HCT116 (cell line): ENCODE data around the gene ZBTB3. TPM values are rescaled to one million over a fixed set of nuclear protein-coding genes. Genes with fewer than 3 reads are reported as not detected.

ENCODE experiments used
- ATAC-seq: fragments of 200-7000 bp; cut with Tn5 transposase; 2 replicates; pipeline ENCODE4 v1.9.1; 2020; ENCODE audit warnings: mild to moderate bottlenecking, moderate library complexity
- BruUV-seq: library from RNA; stranded (reverse); fragments of 400-500 nt; replicated peaks from 2 replicates; lab custom pipeline; 2021; lab: Mats Ljungman, UMichigan
- CTCF ChIA-PET: fragments of 300-600 bp; sonication (Branson Sonifier 250); formaldehyde crosslinking; loops from one replicate; lab custom pipeline; 2021; ENCODE audit warnings: antibody characterized with exemption; lab: Charles Lee
- POLR2A ChIA-PET: fragments of 300-600, 350-600 bp; sonication (Branson Sonifier 250); formaldehyde crosslinking; loops from one replicate; lab custom pipeline; 2021; ENCODE audit warnings: antibody characterized with exemption; lab: Charles Lee
- RAD21 ChIA-PET, 2 experiments: fragments of 300-600 bp; sonication (Branson Sonifier 250); formaldehyde crosslinking; loops; one replicate each; lab custom pipeline; 2023; ENCODE audit warnings: low total read pairs in 2 of 2; ENCODE audit not compliant: uncharacterized antibody in 2 of 2, unreplicated experiment in 2 of 2, low non-redundant PET in 1 of 2; lab: Charles Lee
- DNase-seq: peaks from one replicate; pipeline ENCODE4 v3.0.0-alpha.2; 2010; ENCODE audit warnings: low read depth, low spot score
- H2AFZ ChIP-seq: fragments of 200-600 bp; shearing (Covaris generic), sonication (generic); 2 replicates; pipeline ENCODE4 v1.6.1; 2017; ENCODE audit warnings: low read depth, mixed run types, mixed read lengths, antibody characterized with exemption, low read length; ENCODE audit not compliant: poor library complexity, severe bottlenecking
- H3K27ac ChIP-seq: 2 replicates; pipeline ENCODE4 v1.5.1; 2012; ENCODE audit warnings: low read depth, low read length
- H3K27me3 ChIP-seq: fragments of 200-600 bp; sonication (generic); 2 replicates; pipeline ENCODE4 v1.6.1; 2016; ENCODE audit warnings: mixed run types, low read length, mixed read lengths; ENCODE audit not compliant: insufficient read depth
- H3K36me3 ChIP-seq, 2 experiments: fragments of 200-500 bp in 1 of 2; fragments of 200-600 bp in 1 of 2; sonication (Bioruptor generic) in 1 of 2; sonication (generic) in 1 of 2; 2 replicates each; pipeline versions ENCODE4 v1.5.1 to v1.6.1; 2014 to 2016; ENCODE audit warnings: low read length in 2 of 2, inconsistent platforms in 1 of 2, mixed read lengths in 1 of 2, mixed run types in 1 of 2; ENCODE audit not compliant: insufficient read depth in 2 of 2, control insufficient read depth in 1 of 2
- H3K4me1 ChIP-seq, 2 experiments: fragments of 200-600 bp in 1 of 2; sonication (generic) in 1 of 2; 2 replicates each; pipeline versions ENCODE4 v1.5.1 to v1.6.1; 2012 to 2017; ENCODE audit warnings: low read length in 2 of 2, inconsistent platforms in 1 of 2, mild to moderate bottlenecking in 1 of 2, mixed read lengths in 1 of 2, mixed run types in 1 of 2, moderate library complexity in 1 of 2; ENCODE audit not compliant: insufficient read depth in 2 of 2, control insufficient read depth in 1 of 2
- H3K4me2 ChIP-seq: fragments of 200-600 bp; sonication (generic); 2 replicates; pipeline ENCODE4 v1.6.1; 2017; ENCODE audit warnings: mixed run types, low read length, mixed read lengths
- H3K4me3 ChIP-seq, 2 experiments: fragments of 200-600 bp in 1 of 2; sonication (generic) in 1 of 2; replicated peaks in 1 of 2; 2 replicates each; pipeline ENCODE4 v1.5.1; 2011 to 2016; ENCODE audit warnings: low read length in 2 of 2, control low read depth in 1 of 2, low read depth in 1 of 2, mild to moderate bottlenecking in 1 of 2, mixed read lengths in 1 of 2, mixed run types in 1 of 2
- H3K79me2 ChIP-seq: fragments of 200-600 bp; sonication (generic); 2 replicates; pipeline ENCODE4 v1.6.1; 2017; ENCODE audit warnings: mild to moderate bottlenecking, mixed run types, low read length, moderate library complexity, mixed read lengths; ENCODE audit not compliant: insufficient read depth
- H3K9ac ChIP-seq: fragments of 200-600 bp; sonication (generic); 2 replicates; pipeline ENCODE4 v1.6.1; 2016; ENCODE audit warnings: low read length, mixed read lengths
- H3K9me2 ChIP-seq: fragments of 200-600 bp; sonication (generic), shearing (Covaris generic); 2 replicates; pipeline ENCODE4 v1.6.1; 2017; ENCODE audit warnings: mixed run types, mild to moderate bottlenecking, moderate library complexity; ENCODE audit not compliant: insufficient read depth
- H3K9me3 ChIP-seq, 2 experiments: fragments of 200-500 bp in 1 of 2; fragments of 200-600 bp in 1 of 2; sonication (Bioruptor generic) in 1 of 2; sonication (generic) in 1 of 2; 2 replicates each; pipeline ENCODE4 v1.6.1; 2014 to 2017; ENCODE audit warnings: low read length in 2 of 2, mixed read lengths in 2 of 2, inconsistent platforms in 1 of 2, low read depth in 1 of 2, mild to moderate bottlenecking in 1 of 2, mixed run types in 1 of 2, moderate library complexity in 1 of 2; ENCODE audit not compliant: control insufficient read depth in 1 of 2, insufficient read depth in 1 of 2
- H4K20me1 ChIP-seq: fragments of 200-600 bp; sonication (generic), shearing (Covaris generic); 2 replicates; pipeline ENCODE4 v1.6.1; 2017; ENCODE audit warnings: mixed run types, mild to moderate bottlenecking, moderate library complexity; ENCODE audit not compliant: insufficient read depth
- CEBPB ChIP-seq: IDR thresholded peaks from 2 replicates; pipeline ENCODE4 v1.6.1; 2012; ENCODE audit warnings: low read depth
- EGR1 ChIP-seq: IDR thresholded peaks from 2 replicates; pipeline ENCODE4 v1.6.1; 2012; ENCODE audit warnings: low read depth
- EZH2phosphoT487 ChIP-seq: fragments of 200-600 bp; IDR thresholded peaks from 2 replicates; pipeline ENCODE4 v1.6.1; 2018; ENCODE audit warnings: antibody characterized with exemption, borderline replicate concordance
- JUND ChIP-seq: IDR thresholded peaks from 2 replicates; pipeline ENCODE4 v1.6.1; 2012
- POLR2A ChIP-seq: IDR thresholded peaks from 2 replicates; pipeline ENCODE4 v1.7.0; 2011; ENCODE audit warnings: borderline replicate concordance; ENCODE audit not compliant: insufficient read depth, insufficient read length; ENCODE audit errors: extremely low read depth
- RAD21 ChIP-seq: IDR thresholded peaks from 2 replicates; pipeline ENCODE4 v1.6.1; 2012; ENCODE audit warnings: low read depth, mild to moderate bottlenecking
- SP1 ChIP-seq: IDR thresholded peaks from 2 replicates; pipeline ENCODE4 v1.6.1; 2012; ENCODE audit warnings: low read depth
- SRF ChIP-seq: IDR thresholded peaks from 2 replicates; pipeline ENCODE4 v1.6.1; 2012; ENCODE audit warnings: low read depth
- TCF7L2 ChIP-seq: IDR thresholded peaks from 2 replicates; pipeline ENCODE4 v1.7.0; 2011; ENCODE audit warnings: borderline replicate concordance, inconsistent platforms; ENCODE audit not compliant: insufficient read depth, insufficient read length; ENCODE audit errors: extremely low read depth
- YY1 ChIP-seq: IDR thresholded peaks from 2 replicates; pipeline ENCODE4 v1.6.1; 2011; ENCODE audit warnings: low read length, low read depth, moderate library complexity, mild to moderate bottlenecking; ENCODE audit not compliant: insufficient replicate concordance; ENCODE audit errors: extremely low read depth
- intact Hi-C: fragments of 100-400 bp; cut with micrococcal nuclease; formaldehyde crosslinking; loops from 2 replicates; pipeline ENCODE4 v1.10.0; 2022
- total RNA-seq: library from RNA; stranded (reverse); gene quantifications from one replicate; pipeline ENCODE4 v1.2.1, GENCODE V29; 2021; ENCODE audit not compliant: unreplicated experiment
- TF ChIP-seq, protein P1 (sequence below): IDR thresholded peaks from 2 replicates; pipeline ENCODE4 v1.6.1; 2012
- TF ChIP-seq, protein P2 (sequence below): IDR thresholded peaks from 2 replicates; pipeline ENCODE4 v1.6.1; 2011; ENCODE audit warnings: mild to moderate bottlenecking, low read length, moderate library complexity; ENCODE audit not compliant: insufficient replicate concordance; ENCODE audit errors: extremely low read depth
- TF ChIP-seq, protein P3 (sequence below): IDR thresholded peaks from 2 replicates; pipeline ENCODE4 v1.6.1; 2012; ENCODE audit warnings: low read depth

The ZBTB3 gene
- total RNA-seq, 1 experiment from 2014 or later = 11.3 TPM

DNA sequence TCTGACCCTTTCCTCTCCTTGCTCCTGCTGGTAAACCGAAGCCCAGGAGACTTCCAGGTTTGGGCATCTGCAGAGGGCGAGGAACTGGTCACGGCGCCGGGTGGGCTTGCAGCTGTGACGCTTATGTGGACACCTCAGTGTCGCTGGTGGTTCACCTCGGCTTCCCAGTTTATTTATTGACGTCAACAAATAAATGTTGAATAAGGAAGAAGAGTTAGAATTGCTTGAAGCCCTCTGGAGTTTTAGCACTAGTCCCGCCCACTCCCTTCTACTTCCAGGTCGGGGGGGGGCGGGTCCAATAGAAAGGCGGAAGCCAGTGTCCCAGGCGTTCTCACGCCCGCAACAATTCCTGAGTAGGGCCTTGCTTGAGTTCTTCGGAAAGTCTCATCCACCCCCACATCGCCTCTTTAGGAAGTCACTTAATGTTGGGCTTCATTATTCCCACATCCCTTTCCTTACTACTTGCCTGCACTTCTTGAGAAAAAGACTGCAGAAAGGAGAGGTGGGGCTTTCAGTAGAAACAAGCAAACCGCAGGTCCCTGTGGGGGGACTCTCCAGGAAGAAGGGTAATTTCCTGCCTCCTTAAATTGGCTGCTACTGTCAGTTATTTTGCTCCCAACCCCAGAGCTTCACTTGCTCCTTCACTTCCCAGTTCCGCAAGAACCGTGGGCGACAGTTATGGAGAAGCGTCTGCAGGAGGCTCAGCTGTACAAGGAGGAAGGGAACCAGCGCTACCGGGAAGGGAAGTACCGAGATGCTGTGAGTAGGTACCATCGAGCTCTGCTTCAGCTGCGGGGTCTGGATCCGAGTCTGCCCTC is 25.6 kb downstream of the ZBTB3 start, which contains the start of gene TTC9C (continued):
- TF ChIP-seq SRF (no peak; the same call in 1 of the 2 replicates), EZH2phosphoT487 (no peak), CEBPB (no peak), POLR2A (peak; percentile 84), RAD21 (no peak), TCF7L2 (no peak), YY1 (no peak), EGR1 (peak; percentile 81), JUND (no peak)
- TF ChIP-seq, protein P1, sequence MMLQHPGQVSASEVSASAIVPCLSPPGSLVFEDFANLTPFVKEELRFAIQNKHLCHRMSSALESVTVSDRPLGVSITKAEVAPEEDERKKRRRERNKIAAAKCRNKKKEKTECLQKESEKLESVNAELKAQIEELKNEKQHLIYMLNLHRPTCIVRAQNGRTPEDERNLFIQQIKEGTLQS = no peak
- TF ChIP-seq, protein P2, sequence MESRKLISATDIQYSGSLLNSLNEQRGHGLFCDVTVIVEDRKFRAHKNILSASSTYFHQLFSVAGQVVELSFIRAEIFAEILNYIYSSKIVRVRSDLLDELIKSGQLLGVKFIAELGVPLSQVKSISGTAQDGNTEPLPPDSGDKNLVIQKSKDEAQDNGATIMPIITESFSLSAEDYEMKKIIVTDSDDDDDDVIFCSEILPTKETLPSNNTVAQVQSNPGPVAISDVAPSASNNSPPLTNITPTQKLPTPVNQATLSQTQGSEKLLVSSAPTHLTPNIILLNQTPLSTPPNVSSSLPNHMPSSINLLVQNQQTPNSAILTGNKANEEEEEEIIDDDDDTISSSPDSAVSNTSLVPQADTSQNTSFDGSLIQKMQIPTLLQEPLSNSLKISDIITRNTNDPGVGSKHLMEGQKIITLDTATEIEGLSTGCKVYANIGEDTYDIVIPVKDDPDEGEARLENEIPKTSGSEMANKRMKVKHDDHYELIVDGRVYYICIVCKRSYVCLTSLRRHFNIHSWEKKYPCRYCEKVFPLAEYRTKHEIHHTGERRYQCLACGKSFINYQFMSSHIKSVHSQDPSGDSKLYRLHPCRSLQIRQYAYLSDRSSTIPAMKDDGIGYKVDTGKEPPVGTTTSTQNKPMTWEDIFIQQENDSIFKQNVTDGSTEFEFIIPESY = no peak

DNA sequence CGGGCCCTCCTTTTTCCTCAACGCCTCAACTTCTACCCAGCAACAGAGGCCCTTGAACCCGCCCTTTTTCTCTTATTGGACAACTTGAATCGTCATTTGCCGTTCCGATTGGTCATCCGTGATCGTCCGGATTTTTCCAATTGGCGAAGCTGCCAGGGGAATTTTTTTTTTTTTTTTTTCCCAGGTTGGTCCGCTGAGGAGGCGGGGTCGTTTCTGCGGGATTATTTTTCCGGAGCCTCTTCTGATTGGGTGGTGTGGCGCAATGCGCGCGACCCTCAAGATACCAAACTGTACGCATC is 26.1 kb downstream of the ZBTB3 start:
- Histone ChIP-seq H4K20me1 (peaks cover 8% of the 10 kb centered on the region; the same call in 1 of the 2 replicates), H3K36me3 (peaks cover 18 to 26% of the 10 kb centered on the region in 2 experiments), H3K9me3 (no peaks in the 10 kb centered on the region), H3K27me3 (no peaks in the 10 kb centered on the region), H3K4me2 (peak overlapping the region; percentile 100), H3K79me2 (peaks cover 73% of the 10 kb centered on the region), H3K9ac (peak overlapping the region; percentile 93), H3K27ac (peak overlapping the region; percentile 96), H3K4me1 (peaks cover 14 to 25% of the 10 kb centered on the region in 2 experiments), H3K9me2 (no peaks in the 10 kb centered on the region), H3K4me3 (peak overlapping the region; percentile 98 to 100), H2AFZ (peak overlapping the region; percentile 95)
- no peak for TF ChIP-seq RAD21
- TF ChIP-seq YY1 = peak; percentile 1
- TF ChIP-seq, protein P3, sequence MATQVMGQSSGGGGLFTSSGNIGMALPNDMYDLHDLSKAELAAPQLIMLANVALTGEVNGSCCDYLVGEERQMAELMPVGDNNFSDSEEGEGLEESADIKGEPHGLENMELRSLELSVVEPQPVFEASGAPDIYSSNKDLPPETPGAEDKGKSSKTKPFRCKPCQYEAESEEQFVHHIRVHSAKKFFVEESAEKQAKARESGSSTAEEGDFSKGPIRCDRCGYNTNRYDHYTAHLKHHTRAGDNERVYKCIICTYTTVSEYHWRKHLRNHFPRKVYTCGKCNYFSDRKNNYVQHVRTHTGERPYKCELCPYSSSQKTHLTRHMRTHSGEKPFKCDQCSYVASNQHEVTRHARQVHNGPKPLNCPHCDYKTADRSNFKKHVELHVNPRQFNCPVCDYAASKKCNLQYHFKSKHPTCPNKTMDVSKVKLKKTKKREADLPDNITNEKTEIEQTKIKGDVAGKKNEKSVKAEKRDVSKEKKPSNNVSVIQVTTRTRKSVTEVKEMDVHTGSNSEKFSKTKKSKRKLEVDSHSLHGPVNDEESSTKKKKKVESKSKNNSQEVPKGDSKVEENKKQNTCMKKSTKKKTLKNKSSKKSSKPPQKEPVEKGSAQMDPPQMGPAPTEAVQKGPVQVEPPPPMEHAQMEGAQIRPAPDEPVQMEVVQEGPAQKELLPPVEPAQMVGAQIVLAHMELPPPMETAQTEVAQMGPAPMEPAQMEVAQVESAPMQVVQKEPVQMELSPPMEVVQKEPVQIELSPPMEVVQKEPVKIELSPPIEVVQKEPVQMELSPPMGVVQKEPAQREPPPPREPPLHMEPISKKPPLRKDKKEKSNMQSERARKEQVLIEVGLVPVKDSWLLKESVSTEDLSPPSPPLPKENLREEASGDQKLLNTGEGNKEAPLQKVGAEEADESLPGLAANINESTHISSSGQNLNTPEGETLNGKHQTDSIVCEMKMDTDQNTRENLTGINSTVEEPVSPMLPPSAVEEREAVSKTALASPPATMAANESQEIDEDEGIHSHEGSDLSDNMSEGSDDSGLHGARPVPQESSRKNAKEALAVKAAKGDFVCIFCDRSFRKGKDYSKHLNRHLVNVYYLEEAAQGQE = no peak
- TF ChIP-seq, protein P2 = no peak
- TF ChIP-seq SP1 = peak; percentile 81
- ChIA-PET POLR2A (interaction anchor here (0.8 to 4.3 kb wide), 21 partner anchors 18 to 154 kb away, joined by 3 to 59 read pairs (median 4); partner anchors contain the start of genes C11orf98, CSKMT, EEF1G and LBHD1), RAD21 (no interaction called here), CTCF (interaction anchor here (0.9 to 2.5 kb wide), 10 partner anchors 22 to 333 kb away, joined by 3 to 10 read pairs (median 4); partner anchors contain the start of genes TAF6L, TMEM179B, TUT1 and ZBTB3)
- BruUV-seq = no TSS peak
- DNase-seq (peak; percentile 98), ATAC-seq (peak; percentile 68)
- intact Hi-C loops = loop anchor here (2.0 to 5.0 kb wide), 2 partner anchors 34 to 113 kb away; partner anchors contain the start of gene POLR2G
